Measurements from ENCODE around the gene ARMCX1.
"Not testable (repeated sequence)": the region's sequence is repeated elsewhere in the genome, so short reads cannot be mapped to it uniquely, and the experiment has no call there.

The ARMCX1 gene

GRCh38 chrX:101550362-101550750, at the start of gene ARMCX1:
ARMCX1 (plus strand) TSS chrX:101550547; CDS start chrX:101552931, 2,384 bp downstream.
- TF ChIP-seq Cebpa-rat (IDR thresholded peaks at IDR 0.05) = no peak
- no peaks in the 10 kb centered on the region for H3K4me1 ChIP-seq
- H3K36me3 ChIP-seq = no peaks in the 10 kb centered on the region
- no peaks in the 10 kb centered on the region for H3K27me3 ChIP-seq
- H3K9ac ChIP-seq = no peak within 1 kb of the TSS
- H3K27ac ChIP-seq = no peak within 1 kb of the TSS
- no peak within 1 kb of the TSS for H3K4me3 ChIP-seq
- H3K9me3 ChIP-seq = peaks cover 5% of the 10 kb centered on the region; the same call in 1 of the 2 replicates
- H4K20me1 ChIP-seq = no peaks in the 10 kb centered on the region
- H3K4me2 ChIP-seq = no peak within 1 kb of the TSS

- not testable (repeated sequence) for H3K4me2 ChIP-seq, H3K9ac ChIP-seq, H3K4me3 ChIP-seq, H3K27ac ChIP-seq, H3K36me3 ChIP-seq, H4K20me1 ChIP-seq, H3K4me1 ChIP-seq, H3K27me3 ChIP-seq
- H3K9me3 ChIP-seq = peaks cover 23% of the 10 kb centered on the region
These were observed 47.4 kb upstream of the ARMCX1 start for GRCh38 chrX:101502929-101503328.

DNA sequence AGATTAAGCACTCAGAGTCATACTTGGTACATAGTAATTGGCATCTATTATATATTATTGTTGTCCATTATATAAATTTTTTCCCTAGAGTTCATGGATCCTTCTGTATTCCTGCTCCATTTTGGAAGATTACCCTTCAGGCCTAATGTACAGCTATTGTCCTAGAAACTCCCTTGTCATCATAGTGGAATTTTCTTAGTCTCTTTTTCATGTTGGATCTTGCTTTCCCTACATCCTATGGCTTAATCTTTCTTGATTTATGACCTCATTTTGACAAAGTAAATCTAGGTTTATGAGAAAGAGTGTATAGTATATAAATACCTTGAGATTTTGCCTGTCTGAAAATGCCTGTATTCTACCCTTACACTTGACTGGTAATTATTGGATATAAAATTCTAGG, 43.0 kb upstream of the ARMCX1 start:
- H3K9ac ChIP-seq = no peak overlapping the region
- no peaks in the 10 kb centered on the region for H3K4me1 ChIP-seq
- 0 out of 2 replicates have a peak, but pooled peaks cover 1% of the 10 kb centered on the region for H3K9me3 ChIP-seq
- no peaks in the 10 kb centered on the region for H3K27me3 ChIP-seq
- no peaks in the 10 kb centered on the region for H3K36me3 ChIP-seq
- H3K27ac ChIP-seq = no peak overlapping the region
- H3K4me3 ChIP-seq = no peak overlapping the region
- no peaks in the 10 kb centered on the region for H4K20me1 ChIP-seq
- H3K4me2 ChIP-seq = no peak overlapping the region
- TF ChIP-seq Cebpa-rat (IDR thresholded peaks at IDR 0.05) = no peak

DNA sequence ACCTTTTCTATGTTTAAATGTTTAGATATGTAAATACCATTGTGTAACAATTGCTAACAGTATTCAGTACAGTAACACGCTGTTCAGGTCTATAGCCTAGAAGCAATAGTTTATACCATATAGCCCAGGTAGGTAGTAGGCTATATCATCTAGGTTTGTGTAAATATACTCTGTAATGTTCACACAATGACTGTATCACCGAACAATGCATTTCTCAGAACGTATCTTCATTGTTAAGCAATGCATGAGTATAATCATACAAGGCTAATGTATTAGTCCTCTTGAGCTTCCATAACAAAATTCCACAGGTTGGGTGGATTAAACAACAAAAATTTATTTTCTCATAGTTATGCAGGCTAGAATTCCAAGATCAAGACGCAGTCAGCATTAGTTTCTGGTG, 42.4 kb upstream of the ARMCX1 start:
- no peaks in the 10 kb centered on the region for H3K27me3 ChIP-seq
- H3K27ac ChIP-seq = no peak overlapping the region
- H3K4me1 ChIP-seq = no peaks in the 10 kb centered on the region
- no peaks in the 10 kb centered on the region for H3K9me3 ChIP-seq
- no peaks in the 10 kb centered on the region for H3K36me3 ChIP-seq
- no peak overlapping the region for H3K9ac ChIP-seq
- H3K4me3 ChIP-seq = no peak overlapping the region
- H4K20me1 ChIP-seq = no peaks in the 10 kb centered on the region
- no peak overlapping the region for H3K4me2 ChIP-seq
- no peak for TF ChIP-seq Cebpa-rat (IDR thresholded peaks at IDR 0.05)

- Histone ChIP-seq H3K9me3 (no peaks in the 10 kb centered on the region), H3K9ac (no peak overlapping the region), H3K4me1 (no peaks in the 10 kb centered on the region), H3K36me3 (no peaks in the 10 kb centered on the region), H3K27me3 (no peaks in the 10 kb centered on the region), H4K20me1 (no peaks in the 10 kb centered on the region), H3K27ac (no peak overlapping the region), H3K4me2 (no peak overlapping the region), H3K4me3 (no peak overlapping the region)
- no peak for TF ChIP-seq Cebpa-rat (IDR thresholded peaks at IDR 0.05)
These were observed 19.4 kb upstream of the ARMCX1 start for GRCh38 chrX:101530944-101531343.

DNA sequence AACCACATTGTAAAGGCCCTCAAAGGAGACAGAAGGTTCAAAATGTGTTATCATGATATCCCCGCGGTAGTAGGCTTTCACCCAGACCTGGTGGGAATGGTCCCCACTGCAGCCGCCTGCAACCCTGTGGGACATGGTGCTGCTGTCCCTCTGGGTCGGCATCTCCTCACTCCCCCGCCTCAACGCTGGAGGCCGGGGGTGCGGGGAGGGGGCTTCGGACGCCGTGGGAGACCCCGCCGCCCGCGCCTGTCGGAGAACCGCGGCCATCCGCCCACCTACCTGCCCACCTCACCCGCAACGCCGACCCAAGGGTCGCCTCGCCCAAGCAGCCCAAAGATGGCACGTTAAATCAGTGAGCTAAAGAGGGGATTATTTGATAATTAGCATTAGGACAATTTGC, 11.2 kb upstream of the ARMCX1 start:
- Histone ChIP-seq H3K9ac (no peak overlapping the region), H3K27me3 (no peaks in the 10 kb centered on the region), H3K36me3 (no peaks in the 10 kb centered on the region), H3K9me3 (peaks cover 6% of the 10 kb centered on the region), H3K27ac (no peak overlapping the region), H3K4me1 (no peaks in the 10 kb centered on the region), H3K4me2 (no peak overlapping the region), H4K20me1 (no peaks in the 10 kb centered on the region), H3K4me3 (no peak overlapping the region)
- TF ChIP-seq Cebpa-rat (IDR thresholded peaks at IDR 0.05) = no peak

- Histone ChIP-seq H3K27ac (no peak overlapping the region), H3K4me2 (no peak overlapping the region)
These were observed 518 bp downstream of the ARMCX1 start for GRCh38 chrX:101550751-101551379.

DNA sequence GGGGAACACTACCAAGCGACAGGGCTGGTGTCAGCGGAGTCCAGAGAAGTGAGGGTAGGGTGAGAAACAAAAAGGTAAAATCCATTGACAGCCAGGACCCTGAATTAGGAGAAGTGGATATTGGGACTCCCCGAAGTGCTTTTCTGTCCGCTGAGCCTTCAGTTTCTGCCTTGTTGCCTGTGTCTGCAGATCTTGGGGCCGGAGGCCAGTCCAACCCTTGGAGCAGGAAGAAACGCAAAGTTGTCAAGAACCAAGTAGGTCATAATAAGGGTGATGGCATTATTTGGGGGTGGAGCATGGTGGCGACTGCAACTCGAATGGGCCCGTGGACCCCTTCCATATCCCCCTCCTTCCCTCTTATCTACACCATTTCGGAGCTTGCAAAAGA, 1.0 kb downstream of the ARMCX1 start:
- Histone ChIP-seq H3K36me3 (no peaks in the 10 kb centered on the region), H4K20me1 (no peaks in the 10 kb centered on the region), H3K27ac (no peak overlapping the region), H3K9ac (no peak overlapping the region), H3K4me2 (no peak overlapping the region), H3K27me3 (no peaks in the 10 kb centered on the region), H3K4me3 (no peak overlapping the region), H3K9me3 (peaks cover 5% of the 10 kb centered on the region; the same call in 1 of the 2 replicates), H3K4me1 (no peaks in the 10 kb centered on the region)
- no peak for TF ChIP-seq Cebpa-rat (IDR thresholded peaks at IDR 0.05)

More at GRCh38 chrX:101550751-101551379, 518 bp downstream of the ARMCX1 start:
- Histone ChIP-seq H3K4me3 (no peak overlapping the region), H3K4me1 (no peaks in the 10 kb centered on the region), H3K9me3 (peaks cover 5% of the 10 kb centered on the region; the same call in 1 of the 2 replicates), H3K36me3 (no peaks in the 10 kb centered on the region), H3K27me3 (no peaks in the 10 kb centered on the region), H3K9ac (no peak overlapping the region), H4K20me1 (no peaks in the 10 kb centered on the region)
- no peak for TF ChIP-seq Cebpa-rat (IDR thresholded peaks at IDR 0.05)

GRCh38 chrX:101552714-101553113, 2.4 kb downstream of the ARMCX1 start:
- Histone ChIP-seq H3K4me3 (no peak overlapping the region), H3K4me2 (no peak overlapping the region), H3K36me3 (no peaks in the 10 kb centered on the region), H3K27me3 (no peaks in the 10 kb centered on the region), H3K9me3 (peaks cover 5% of the 10 kb centered on the region; the same call in 1 of the 2 replicates), H3K4me1 (no peaks in the 10 kb centered on the region), H4K20me1 (no peaks in the 10 kb centered on the region), H3K27ac (no peak overlapping the region), H3K9ac (no peak overlapping the region)
- no peak for TF ChIP-seq Cebpa-rat (IDR thresholded peaks at IDR 0.05)

- Histone ChIP-seq H3K36me3 (no peaks in the 10 kb centered on the region), H3K4me3 (no peak overlapping the region), H3K27me3 (no peaks in the 10 kb centered on the region), H3K4me2 (no peak overlapping the region), H3K9ac (no peak overlapping the region), H3K4me1 (no peaks in the 10 kb centered on the region), H3K27ac (no peak overlapping the region), H3K9me3 (no peaks in the 10 kb centered on the region), H4K20me1 (no peaks in the 10 kb centered on the region)
- no peak for TF ChIP-seq Cebpa-rat (IDR thresholded peaks at IDR 0.05)
These were observed 14.3 kb downstream of the ARMCX1 start for GRCh38 chrX:101564651-101565050.

All from BLaER1 (cell line).